NCI-H774 (cell line): ENCODE results near the gene TRAFD1.
"Not testable (repeated sequence)": the region's sequence is repeated elsewhere in the genome, so short reads cannot be mapped to it uniquely, and the experiment has no call there.

Experiments
- DNase-seq: peaks from one replicate; lab custom pipeline; 2025; lab: John Stamatoyannopoulos, UW

Gene TRAFD1

DNA sequence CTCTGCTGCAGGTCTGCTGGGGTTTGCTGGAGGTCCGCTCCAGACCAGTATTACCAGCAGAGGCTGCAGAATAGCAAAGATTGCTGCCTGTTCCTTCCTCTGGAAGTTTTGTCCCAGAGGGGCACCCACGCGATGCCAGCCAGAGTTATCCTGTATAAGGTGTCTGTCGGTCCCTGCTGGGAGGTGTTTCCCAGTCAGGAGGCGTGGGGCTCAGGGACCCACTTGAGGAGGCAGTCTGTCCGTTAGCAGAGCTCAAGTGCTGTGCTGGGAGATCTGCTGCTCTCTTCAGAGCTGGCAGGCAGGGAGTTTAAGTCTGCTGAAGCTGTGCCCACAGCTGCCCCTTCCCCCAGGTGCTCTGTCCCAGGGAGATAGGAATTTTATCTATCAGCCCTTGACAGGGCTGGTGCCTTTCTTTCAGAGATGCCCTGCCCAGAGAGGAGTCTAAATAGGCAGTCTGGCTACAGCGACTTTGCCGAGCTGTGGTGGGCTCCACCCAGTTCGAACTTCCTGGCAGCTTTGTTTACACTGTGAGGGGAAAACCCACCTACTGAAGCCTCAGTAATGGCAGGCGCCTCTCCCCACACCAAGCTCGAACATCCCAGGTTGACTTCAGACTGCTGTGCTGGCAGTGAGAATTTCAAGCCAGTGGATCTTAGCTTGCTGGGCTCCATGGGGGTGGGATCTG lies 33.2 kb downstream of the TRAFD1 start:
- DNase-seq = not testable (repeated sequence)

DNA sequence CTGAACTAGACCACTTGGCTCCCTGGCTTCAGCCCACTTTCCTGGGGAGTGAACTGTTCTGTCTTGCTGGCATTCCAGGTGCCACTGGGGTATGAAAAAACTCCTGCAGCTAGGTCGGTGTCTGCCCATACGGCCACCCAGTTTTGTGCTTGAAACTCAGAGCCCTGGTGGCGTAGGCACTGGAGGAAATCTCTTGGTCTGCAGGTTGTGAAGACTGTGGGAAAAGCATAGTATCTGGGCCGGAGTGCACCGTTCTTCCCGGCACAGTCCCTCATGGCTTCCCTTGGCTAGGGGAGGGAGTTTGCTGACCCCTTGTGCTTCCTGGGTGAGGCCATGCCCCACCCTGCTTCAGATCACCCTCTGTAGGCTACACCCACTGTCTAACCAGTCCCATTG lies 33.8 kb downstream of the TRAFD1 start:
- no peak for DNase-seq

DNA sequence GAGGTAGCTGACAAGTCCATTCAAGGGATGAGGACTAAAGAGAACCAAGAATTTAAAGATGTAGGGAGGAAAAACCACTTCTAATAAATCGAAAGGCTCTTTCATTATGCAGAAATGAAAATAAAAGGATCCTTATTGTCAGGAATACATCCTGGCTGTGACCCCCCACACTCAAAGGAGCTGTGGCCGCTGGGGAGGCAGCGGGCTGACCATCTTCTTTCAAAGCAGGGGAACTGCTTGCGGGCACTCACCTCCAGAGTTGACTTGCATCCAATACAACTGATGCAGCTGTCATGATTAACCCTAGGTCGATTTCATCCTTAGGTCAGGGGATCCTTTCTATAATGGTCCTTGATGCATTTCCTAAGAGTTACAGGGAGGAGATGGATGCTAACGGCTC lies 35.3 kb downstream of the TRAFD1 start:
- DNase-seq = no peak

DNA sequence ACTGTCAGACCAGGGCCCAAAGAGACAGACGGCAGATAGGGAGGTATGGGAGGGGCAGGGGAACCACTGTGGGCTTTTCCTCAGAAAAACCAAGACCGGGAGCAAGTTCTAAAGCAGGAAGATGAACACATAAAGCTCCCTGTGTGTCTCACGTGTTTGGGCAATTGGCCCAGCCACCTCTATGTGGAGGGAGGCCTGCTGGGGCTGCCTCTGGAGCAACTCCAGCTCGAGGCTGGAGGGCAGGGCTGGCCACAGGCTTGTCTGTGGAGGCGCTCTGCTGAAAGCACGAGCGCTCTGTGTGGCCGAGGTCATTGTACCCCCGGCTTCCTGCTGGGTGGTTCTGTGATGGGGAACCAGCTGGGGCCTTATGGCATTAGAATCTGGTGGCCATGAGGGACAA lies 36.4 kb downstream of the TRAFD1 start:
- no peak for DNase-seq

DNA sequence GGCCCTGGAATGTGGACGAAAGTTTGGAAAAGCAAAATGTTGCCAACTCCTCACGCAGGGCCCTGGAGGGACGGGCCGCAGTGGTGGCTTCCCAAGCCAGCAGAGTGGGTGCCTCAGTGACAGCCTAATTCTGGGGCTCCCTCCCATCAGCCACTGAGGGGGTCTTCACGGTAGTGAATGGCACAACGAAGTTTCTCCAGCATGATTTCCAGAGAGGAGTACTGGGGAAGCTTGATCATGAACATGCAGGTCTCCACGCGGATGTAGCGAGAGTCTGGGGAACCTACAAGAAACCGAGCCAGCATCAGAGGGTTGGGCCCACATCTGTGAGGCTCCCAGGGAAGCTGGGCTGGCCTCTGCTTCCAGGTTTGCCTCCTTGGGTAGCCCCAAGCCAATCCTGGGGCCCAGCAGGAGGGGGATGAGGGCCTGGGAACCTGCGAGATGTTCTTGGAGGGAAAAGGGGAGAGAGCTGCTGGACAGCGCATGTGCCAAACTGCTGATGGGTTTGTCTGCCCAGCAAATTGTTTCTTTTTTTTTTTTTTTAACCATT lies 37.0 kb downstream of the TRAFD1 start:
- DNase-seq = no peak

DNA sequence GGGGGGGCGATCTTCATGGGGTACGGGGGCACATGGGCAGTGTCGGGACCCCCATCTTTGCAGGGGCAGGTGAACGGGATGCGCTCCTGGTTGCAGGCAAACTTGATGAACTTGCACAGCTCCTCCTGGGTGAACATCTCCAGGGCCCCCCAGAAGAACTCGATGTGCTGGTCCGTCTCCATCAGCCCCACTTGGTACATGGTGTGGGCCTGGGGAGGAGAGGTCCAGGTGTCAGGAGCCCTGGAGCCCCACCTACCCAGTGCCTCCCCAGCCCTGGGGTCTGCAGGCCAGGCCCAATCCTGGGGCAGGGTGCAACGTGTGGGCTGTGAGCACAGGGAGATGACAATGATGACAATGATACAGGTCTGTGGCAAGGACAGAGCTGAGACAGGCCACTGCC lies 37.7 kb downstream of the TRAFD1 start:
- no peak for DNase-seq

DNA sequence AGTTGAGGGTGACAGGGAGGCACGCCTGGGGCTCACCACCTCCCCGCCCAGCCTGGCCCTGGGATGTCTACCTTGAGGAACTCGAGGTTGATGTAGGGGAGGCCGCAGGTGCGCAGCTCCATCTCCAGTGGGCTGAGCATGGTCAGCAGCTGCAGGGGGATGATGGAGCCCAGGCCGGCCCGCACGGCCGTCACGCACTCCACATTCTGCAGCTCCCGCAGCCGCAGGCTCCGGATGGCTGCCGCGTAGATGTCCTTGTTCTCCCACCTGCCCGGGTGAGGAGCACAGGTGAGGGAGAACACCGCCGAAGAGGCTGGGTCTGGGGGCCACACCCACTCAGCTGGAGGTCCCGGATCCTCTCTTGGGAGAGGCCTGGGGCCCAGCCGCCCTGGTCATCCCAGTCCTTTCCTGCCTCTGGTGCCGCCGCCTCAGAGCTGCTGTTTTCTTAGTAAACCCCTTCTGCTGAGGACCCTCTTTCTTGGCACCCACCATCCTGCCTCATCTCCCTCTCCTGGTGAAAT lies 38.2 kb downstream of the TRAFD1 start:
- DNase-seq = no peak

DNA sequence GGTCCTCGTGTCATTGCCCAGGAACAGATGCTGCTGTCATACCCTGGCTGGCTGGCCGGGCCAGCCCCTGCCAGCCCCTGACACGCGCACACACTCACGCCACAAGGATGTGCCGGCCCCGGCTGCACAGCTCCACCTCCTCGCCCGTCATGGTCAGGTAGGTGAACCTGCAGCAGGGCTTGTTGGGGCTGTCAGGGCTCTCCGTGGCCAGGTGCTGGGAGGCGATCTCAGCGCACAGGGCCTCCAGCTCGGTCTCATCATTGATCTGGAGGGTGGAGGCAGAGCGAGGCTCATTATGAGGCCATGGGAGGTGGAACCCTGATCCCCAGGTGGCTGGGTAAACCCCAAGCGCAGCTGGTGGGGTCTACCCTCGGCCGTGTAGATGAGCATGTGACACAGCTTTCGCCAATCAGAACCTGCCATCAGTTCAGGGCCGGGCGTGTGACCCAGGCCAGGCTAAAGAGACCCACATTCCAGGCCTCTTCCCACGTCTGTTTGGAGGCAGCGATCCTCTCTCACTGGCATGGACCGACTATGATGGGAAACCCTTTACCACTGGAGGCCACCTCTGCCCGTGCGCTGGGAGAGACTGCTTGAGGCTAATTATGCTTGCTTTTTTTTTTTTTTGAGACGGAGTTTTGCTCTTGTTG lies 38.8 kb downstream of the TRAFD1 start:
- DNase-seq = no peak

DNA sequence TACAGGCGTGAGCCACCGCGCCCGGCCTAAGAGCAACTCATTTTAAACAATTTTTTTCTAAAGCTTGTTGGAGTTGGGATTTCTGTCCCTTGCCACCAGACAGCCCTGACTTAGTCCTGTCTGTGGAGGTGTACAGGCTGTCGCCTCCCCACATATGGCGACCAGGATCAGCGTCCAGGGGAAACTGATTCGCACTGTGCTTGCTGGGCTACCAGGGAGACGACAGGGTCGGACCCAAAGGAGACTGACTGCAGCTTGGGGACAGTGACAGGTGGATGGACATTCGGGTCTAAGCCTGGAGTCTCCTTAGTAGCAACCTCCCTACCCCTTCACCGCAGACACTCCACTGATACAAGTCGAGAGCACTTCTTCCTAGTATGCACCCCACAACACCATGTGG lies 40.3 kb downstream of the TRAFD1 start:
- DNase-seq = no peak

DNA sequence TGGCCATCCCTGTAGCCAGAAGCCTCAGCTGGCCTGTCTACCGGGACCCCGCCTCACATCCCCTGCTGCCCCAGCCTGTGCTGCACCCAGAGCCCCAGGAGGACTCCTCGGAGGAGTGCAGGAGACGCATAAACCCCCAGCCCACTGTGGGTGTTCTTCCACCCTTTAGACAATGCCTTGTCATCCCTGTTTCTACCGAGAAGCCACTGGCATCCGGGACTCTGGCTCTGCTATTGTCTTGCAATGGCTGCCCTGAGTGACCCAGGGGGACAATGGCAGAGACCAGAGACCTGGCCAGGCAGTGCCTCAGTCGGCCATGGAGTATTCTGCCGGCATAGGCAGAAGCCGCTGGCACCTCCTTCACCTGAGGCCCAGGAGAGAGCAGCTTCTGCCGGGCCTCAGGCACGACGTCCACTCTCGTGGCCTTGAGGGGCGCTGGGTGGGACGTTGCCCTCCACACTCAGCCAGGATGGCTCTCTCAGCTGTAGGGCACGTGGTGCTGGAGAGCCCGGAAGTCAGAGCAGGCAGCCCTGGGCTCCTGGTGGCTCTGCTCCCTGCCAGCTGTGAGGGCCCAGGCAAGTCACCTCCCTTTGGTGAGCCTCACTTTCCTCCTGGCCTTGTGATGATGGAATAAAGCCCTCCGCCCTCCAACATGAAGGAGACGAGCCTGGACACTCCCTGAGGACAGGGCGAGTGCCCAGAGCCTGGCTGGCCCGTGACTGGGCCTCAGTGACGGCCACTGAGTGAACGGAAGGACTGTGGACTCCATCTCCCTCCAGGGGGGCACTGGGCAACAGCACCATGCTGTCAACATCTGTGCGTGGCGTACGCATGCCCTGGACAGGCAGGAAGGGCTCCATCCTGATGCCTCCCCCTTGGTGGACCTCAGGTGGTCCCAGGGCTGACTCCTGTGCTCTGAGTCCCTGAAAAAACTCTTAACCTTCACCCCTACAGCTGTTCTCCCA lies 41.0 kb downstream of the TRAFD1 start:
- DNase-seq = no peak

DNA sequence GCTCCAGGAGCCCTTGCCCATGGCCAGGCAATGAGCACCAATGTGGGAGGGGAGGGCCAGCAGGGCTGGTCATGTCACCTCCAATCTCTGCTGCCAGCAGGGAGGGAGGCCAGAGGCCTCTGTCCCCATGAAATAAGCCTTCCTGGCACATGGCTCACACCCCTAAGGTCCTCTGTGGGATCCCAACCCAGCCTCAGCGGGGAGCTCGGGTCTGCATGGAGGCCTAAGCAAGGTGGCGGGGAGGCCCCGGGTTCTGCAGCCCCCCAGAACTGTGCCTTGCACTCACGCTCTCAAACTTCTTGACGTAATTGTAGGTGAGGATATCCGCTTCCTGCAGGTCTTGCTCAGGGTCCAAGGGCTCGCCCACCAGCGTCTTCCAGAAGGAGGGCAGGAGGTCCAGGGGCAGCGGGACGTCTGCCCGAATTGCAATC lies 41.7 kb downstream of the TRAFD1 start:
- DNase-seq = no peak

DNA sequence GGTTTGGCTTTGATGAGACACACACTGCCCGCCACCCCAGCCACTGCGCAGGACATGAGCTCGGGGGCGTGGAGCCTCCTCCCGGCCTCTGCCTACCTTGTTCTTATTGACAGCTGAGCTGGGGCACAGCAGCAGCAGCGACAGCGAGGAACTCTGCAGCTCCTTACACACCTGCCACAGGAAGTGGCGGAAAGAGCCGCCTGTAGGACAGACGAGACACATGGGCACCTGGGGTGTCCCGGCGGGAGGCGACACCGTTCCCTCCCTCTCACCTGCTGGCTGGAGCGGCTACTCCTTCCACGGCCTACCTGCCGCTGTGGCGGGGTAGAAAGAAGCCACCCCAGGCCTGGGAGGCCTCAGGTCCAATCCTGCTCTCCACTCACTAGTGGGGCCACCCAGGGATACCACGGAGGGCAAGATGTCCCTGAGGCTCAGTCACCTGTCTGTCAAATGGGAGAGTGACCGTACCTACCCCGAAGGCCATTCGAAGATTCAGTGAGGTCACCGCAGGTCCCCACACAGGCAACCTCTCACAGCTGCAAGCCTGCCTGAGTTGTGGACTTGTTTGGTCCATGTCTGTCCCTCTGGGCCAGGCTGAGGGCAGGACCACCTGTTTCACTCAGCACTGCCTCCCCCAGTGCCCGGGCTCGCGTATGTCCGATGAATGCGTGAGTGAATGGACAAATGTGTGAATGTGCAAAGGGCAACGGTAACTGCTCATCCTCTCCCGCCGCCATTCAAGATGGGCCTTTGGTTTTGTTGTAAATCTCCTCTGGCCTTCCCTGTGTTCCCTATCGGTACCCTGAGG lies 42.6 kb downstream of the TRAFD1 start:
- no peak for DNase-seq

DNA sequence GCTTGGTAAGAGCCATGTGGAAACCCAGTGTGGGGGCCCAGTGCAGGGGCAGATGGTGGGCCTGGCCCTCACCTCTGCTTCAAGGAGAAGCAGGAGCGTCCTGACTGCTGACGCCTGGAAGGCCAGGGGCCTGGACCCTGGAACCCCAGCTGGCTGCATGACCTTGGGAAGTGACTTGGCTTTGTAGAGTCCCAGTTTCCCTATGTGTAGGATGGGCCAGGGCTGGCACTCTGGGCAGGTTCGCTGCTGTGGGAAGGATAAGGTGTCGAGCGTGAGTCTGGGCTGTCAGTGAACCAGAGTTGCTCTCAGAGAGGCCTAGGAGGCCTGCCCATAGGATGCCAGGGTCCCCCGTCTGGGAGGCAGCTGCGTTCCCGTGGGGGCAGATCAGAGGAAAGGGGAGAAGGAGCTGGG lies 43.2 kb downstream of the TRAFD1 start:
- DNase-seq = no peak

DNA sequence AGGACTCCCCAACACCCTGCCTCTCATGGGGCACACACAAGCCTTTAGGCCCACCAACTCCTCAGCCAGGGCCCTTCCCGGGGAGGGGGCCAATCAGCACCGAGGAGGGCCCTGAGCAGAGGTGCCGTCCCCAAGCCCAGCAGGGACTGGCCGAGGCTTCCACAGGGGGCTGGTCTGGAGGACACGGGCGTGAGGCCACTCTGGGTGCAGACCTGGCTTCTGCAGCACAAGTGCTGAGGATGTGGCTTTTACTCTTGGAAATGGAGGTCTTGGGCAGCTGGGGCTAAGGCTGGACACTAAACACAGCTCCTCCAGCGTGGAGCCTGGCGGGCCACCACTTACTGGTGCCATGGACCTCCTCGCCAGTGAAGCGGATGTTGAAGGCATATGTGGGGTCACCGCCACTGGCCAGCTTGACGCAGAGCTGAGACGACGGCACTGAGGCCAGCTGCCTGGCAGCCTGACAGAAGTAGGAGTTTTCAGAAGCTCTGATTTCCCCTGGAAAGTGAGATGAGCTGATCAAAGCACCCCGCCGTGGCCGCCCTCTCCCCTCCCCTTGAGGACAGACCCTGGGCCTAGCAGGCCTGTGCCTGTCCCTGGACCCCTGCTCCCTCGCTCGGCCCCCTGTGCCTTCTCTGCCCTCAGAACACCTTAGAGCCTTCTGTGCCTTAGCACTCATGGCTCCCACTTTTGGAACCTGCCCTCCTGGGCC lies 44.0 kb downstream of the TRAFD1 start:
- DNase-seq = no peak

DNA sequence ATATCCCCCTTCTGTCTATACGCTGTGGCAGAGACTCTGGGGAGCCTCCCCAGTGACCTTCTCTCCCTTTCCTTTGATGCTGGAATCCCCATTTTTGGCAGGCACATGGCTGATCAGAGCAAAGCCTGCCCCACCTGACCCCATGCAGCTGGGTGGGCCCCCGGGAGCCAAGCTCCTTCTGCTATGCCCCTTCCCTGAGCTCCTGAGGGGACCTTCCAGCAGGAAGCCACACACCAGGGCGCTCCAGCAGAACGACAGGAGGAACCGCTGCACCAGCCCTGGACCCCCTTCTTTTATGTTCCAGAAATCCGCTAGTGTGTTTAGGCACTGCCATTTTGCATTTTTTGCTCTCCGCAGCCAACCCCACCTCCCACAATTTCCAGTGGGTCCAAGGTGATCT lies 44.6 kb downstream of the TRAFD1 start:
- no peak for DNase-seq

DNA sequence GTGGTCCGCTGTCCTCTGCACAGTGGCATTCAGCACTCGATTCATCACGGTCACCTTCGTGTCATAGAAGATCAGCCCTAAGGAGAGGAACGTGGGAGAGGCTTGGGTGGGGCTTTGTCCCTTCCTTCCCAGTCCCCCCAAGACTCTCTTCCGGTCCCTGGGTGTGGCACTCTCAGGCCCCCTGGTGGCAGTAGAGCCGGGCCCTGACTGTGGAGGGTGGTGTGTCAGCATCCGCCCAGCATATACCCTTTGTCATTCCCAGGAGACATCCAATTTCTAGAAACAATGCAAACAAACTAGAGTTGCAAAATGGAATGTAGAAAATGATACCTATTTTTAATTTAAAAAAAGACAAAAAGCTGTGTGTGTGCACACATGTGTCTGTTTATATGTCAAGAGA lies 45.0 kb downstream of the TRAFD1 start:
- no peak for DNase-seq

DNA sequence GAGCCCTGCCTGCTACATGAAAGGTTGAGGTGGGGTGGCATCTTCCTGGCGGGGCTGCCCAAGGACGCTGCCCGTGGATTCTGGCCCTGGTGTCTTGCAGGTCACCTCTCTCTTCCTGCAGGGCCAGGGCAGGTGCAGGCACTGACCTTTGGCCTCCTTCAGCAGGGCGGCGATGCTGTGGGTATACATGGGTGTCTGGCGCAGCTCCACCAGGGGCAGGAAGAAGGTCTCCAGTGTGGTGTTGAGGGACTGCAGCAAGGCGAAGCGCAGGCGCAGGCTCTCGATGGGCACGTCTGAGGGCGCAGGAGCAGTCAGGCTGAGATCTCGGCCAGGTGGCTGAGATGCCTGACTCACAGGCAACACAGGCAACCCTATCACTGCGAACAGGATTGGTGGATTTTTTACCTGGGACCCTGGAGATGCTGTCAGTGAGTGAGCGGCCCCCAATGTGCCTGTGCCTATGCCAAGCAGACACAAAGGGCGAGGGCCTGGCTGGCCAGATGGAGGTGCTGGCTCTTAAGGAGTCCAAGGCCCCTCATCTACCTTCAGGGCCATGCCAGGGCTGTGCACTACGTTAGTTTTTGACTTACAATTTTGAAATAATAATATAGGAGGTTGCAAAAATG lies 45.7 kb downstream of the TRAFD1 start:
- no peak for DNase-seq

DNA sequence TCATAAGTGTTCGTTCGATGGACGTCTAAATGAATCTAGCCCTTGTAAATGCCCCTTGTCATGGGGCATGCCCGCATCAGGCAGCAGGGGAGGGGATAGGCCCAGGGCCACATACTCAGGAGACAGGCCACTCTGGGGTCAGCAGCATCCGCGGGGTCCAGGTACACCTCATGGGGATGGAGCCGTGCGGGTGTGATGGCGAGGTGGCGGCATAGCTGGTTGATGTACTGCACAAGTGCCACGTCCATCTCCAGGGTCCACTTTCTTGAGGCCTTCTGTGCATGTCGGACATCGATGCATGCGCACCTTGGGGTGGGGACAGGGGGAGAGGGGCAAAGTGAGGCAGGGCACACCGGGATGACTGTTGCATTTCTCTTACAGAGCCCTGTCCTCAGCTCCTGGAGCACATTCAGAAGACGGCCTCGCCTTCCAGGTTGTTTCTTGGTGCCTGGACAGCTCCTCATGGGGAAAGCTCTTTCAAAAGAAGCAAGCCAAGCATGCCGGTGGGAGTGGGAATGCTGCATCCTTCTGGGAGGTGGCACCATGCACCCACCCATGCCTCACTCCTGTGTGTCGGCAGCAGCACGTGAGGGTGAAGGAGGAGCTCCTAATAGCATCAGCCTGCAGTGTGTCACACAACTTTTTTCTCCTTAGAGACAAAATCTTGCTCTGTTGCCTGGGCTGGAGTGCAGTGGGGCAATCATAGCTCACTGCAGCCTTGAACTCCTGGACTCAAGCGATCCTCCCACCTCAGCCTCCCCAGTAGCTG lies 47.4 kb downstream of the TRAFD1 start:
- no peak for DNase-seq

DNA sequence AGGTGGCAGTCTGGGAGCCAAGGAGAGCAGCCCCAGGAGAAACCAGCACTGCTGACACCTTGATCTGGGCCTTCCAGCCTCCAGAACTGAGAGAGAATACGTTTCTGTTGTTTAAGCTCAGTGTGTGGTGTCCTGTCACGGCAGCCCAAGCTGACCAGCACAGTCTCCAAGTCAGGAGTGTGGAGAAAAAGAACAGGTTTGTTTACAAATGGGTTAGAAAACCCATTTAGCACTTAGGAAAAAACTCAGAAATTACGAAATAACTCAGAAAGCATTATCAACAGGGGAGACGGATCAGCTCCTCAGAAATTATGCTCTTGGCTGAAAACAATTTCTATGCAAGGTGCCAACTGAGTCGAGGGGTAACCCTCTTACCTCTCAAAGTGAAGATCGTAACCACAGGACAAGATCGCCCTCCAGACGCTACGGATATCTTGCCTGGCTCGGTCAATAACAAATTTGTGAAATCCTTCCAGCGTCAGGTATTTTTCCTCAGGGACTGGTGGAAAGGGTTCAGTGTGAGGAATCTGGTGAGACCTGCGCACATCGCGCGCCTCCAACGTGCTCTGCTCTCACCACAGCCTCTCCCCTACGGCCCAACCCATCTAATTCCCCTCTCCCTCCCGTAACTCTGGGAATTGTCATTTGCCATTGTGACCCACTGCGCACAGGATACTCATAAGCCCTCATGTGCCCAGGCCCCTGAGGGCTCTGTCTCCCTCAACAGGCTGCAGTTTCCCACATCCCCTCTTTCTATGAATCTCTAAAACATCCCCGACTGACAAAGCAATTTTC lies 50.2 kb downstream of the TRAFD1 start:
- DNase-seq = no peak
